SK-N-SH (cell line): ENCODE measurements around the gene CAMK2D. TPM values are rescaled to one million over a fixed set of nuclear protein-coding genes. Genes with fewer than 3 reads are reported as not detected.

Experiments used
- CTCF ChIA-PET: fragments of 300-600, 350-600 bp; formaldehyde crosslinking; extraction: SDS; loops from one replicate; lab custom pipeline; 2021; lab: Yijun Ruan, JAX
- POLR2A ChIA-PET: fragments of 350-600 bp; sonication (Branson Sonifier 250); formaldehyde crosslinking; extraction: SDS; loops from one replicate; lab custom pipeline; 2020; ENCODE audit warnings: antibody characterized with exemption, inconsistent platforms; lab: Yijun Ruan, JAX
- DNase-seq: peaks from one replicate; pipeline ENCODE4 v3.0.0; 2012
- H2AFZ ChIP-seq: fragments of 200-600 bp; sonication (generic); 2 replicates; pipeline ENCODE4 v1.8.1; 2016; ENCODE audit warnings: antibody characterized with exemption, mild to moderate bottlenecking, low read depth
- H3F3A ChIP-seq: fragments of 200-600 bp; sonication (generic); replicated peaks from 2 replicates; pipeline ENCODE3; 2016; ENCODE audit warnings: antibody characterized with exemption, mild to moderate bottlenecking; ENCODE audit not compliant: insufficient read depth
- H3K27ac ChIP-seq, 2 experiments: fragments of 200-500 bp in 1 of 2; fragments of 200-600 bp in 1 of 2; sonication (Bioruptor generic) in 1 of 2; sonication (generic), shearing (Covaris generic) in 1 of 2; 2 replicates each; pipeline versions ENCODE4 v1.5.1 to v1.6.1; 2014 to 2016; ENCODE audit warnings: low read depth in 2 of 2, inconsistent platforms in 1 of 2, low read length in 1 of 2, mild to moderate bottlenecking in 1 of 2, mixed read lengths in 1 of 2
- H3K27me3 ChIP-seq: fragments of 200-600 bp; sonication (generic), shearing (Covaris generic); 2 replicates; pipeline ENCODE4 v1.6.1; 2016; ENCODE audit warnings: mixed run types; ENCODE audit not compliant: insufficient read depth
- H3K36me3 ChIP-seq, 2 experiments: fragments of 200-500 bp in 1 of 2; fragments of 200-600 bp in 1 of 2; sonication (Bioruptor generic) in 1 of 2; sonication (generic) in 1 of 2; replicated peaks in 1 of 2; 2 replicates each; pipeline versions ENCODE3 to v1.5.1; 2014 to 2016; ENCODE audit warnings: low read length in 1 of 2, mild to moderate bottlenecking in 1 of 2; ENCODE audit not compliant: insufficient read depth in 2 of 2, control insufficient read depth in 1 of 2
- H3K4me1 ChIP-seq, 2 experiments: fragments of 200-500 bp in 1 of 2; fragments of 200-600 bp in 1 of 2; sonication (Bioruptor generic) in 1 of 2; sonication (generic), shearing (Covaris generic) in 1 of 2; 2 replicates each; pipeline versions ENCODE4 v1.5.1 to v1.6.1; 2014 to 2016; ENCODE audit warnings: low read depth in 1 of 2, low read length in 1 of 2, mixed run types in 1 of 2; ENCODE audit not compliant: insufficient read depth in 2 of 2, control insufficient read depth in 1 of 2
- H3K4me2 ChIP-seq: fragments of 200-600 bp; sonication (generic), shearing (Covaris generic); 2 replicates; pipeline ENCODE4 v1.6.1; 2017; ENCODE audit warnings: mixed run types
- H3K4me3 ChIP-seq, 2 experiments: fragments of 200-500 bp in 1 of 2; fragments of 200-600 bp in 1 of 2; sonication (Bioruptor generic) in 1 of 2; sonication (generic), shearing (Covaris generic) in 1 of 2; 2 replicates each; pipeline versions ENCODE4 v1.5.1 to v1.8.1; 2014 to 2016; ENCODE audit warnings: low read depth in 2 of 2, inconsistent platforms in 1 of 2, low read length in 1 of 2, mild to moderate bottlenecking in 1 of 2, mixed read lengths in 1 of 2, moderate library complexity in 1 of 2
- H3K79me2 ChIP-seq: fragments of 200-600 bp; sonication (generic); 2 replicates; pipeline ENCODE4 v1.8.1; 2017; ENCODE audit warnings: mild to moderate bottlenecking; ENCODE audit not compliant: insufficient read depth
- H3K9ac ChIP-seq: fragments of 200-600 bp; sonication (generic); 2 replicates; pipeline ENCODE4 v1.6.1; 2017; ENCODE audit warnings: mixed run types
- H3K9me2 ChIP-seq: fragments of 200-600 bp; sonication (generic); 2 replicates; pipeline ENCODE4 v1.6.1; 2017; ENCODE audit warnings: mixed run types
- H3K9me3 ChIP-seq: fragments of 200-600 bp; sonication (generic); 2 replicates; pipeline ENCODE4 v1.6.1; 2017; ENCODE audit warnings: mixed run types, mild to moderate bottlenecking, moderate library complexity
- H4K20me1 ChIP-seq: fragments of 200-600 bp; sonication (generic); 2 replicates; pipeline ENCODE4 v1.6.1; 2017; ENCODE audit warnings: mild to moderate bottlenecking, mixed run types; ENCODE audit not compliant: insufficient read depth
- ELF1 ChIP-seq: IDR thresholded peaks from 2 replicates; pipeline ENCODE4 v1.4.0; 2012
- EP300 ChIP-seq, 2 experiments: IDR thresholded peaks; 2 replicates each; pipeline versions ENCODE4 v1.4.0 to v1.6.1; 2012; ENCODE audit warnings: borderline replicate concordance in 1 of 2, low read depth in 1 of 2, low read length in 1 of 2
- EZH2phosphoT487 ChIP-seq: fragments of 200-600 bp; sonication (generic); IDR thresholded peaks from 2 replicates; pipeline ENCODE4 v1.6.1; 2017; ENCODE audit warnings: low read depth, mixed run types, mild to moderate bottlenecking, antibody characterized with exemption, moderate library complexity, borderline replicate concordance
- FOXJ3 ChIP-seq: sonication (generic); formaldehyde crosslinking; IDR thresholded peaks from 2 replicates; pipeline ENCODE4 v1.5.1; 2020; ENCODE audit warnings: mild to moderate bottlenecking, missing genetic modification reagents
- GATA2 ChIP-seq: sonication (generic); formaldehyde crosslinking; IDR thresholded peaks from 2 replicates; pipeline ENCODE4 v1.5.0; 2020; ENCODE audit warnings: mild to moderate bottlenecking, missing genetic modification reagents
- JUND ChIP-seq: IDR thresholded peaks from 2 replicates; pipeline ENCODE4 v1.4.0; 2012
- MXI1 ChIP-seq: IDR thresholded peaks from 2 replicates; pipeline ENCODE4 v1.6.1; 2012; ENCODE audit warnings: mild to moderate bottlenecking, low read depth, low read length, improper control_type of control experiment
- NRF1 ChIP-seq: IDR thresholded peaks from 2 replicates; pipeline ENCODE4 v1.6.1; 2012; ENCODE audit warnings: low read depth, mild to moderate bottlenecking, low read length
- PBX3 ChIP-seq: IDR thresholded peaks from 2 replicates; pipeline ENCODE4; 2012
- POLR2AphosphoS5 ChIP-seq: IDR thresholded peaks from 2 replicates; pipeline ENCODE4 v1.6.1; 2012; ENCODE audit warnings: low read depth, low read length
- RAD21 ChIP-seq: IDR thresholded peaks from 2 replicates; pipeline ENCODE4 v1.6.1; 2012; ENCODE audit warnings: mild to moderate bottlenecking, low read length
- RCOR1 ChIP-seq: fragments of 150-350 bp; IDR thresholded peaks from 2 replicates; pipeline ENCODE4 v1.6.1; 2017; ENCODE audit warnings: antibody characterized with exemption, low read length
- RFX5 ChIP-seq: IDR thresholded peaks from 2 replicates; pipeline ENCODE4 v1.6.1; 2012; ENCODE audit warnings: mild to moderate bottlenecking, improper control_type of control experiment, low read length
- SIN3A ChIP-seq: IDR thresholded peaks from 2 replicates; pipeline ENCODE4 v1.6.1; 2012; ENCODE audit warnings: low read depth, mild to moderate bottlenecking, low read length, moderate library complexity, borderline replicate concordance
- SMC3 ChIP-seq: IDR thresholded peaks from 2 replicates; pipeline ENCODE4 v1.6.1; 2012; ENCODE audit warnings: low read depth, low read length, improper control_type of control experiment
- TAF1 ChIP-seq: IDR thresholded peaks from 2 replicates; pipeline ENCODE4 v1.6.1; 2012; ENCODE audit warnings: low read depth, mild to moderate bottlenecking, low read length, moderate library complexity, borderline replicate concordance
- TCF12 ChIP-seq: IDR thresholded peaks from 2 replicates; pipeline ENCODE4 v1.4.0; 2012
- polyA plus RNA-seq, 3 experiments: library from polyadenylated mRNA; depleted of rRNA; stranded (reverse); fragments of >200 nt; gene quantifications; 2 replicates each; pipeline ENCODE4 v1.2.3, GENCODE V29; 2012
- TF ChIP-seq, protein P1 (sequence below): IDR thresholded peaks from 2 replicates; pipeline ENCODE4 v1.4.0; 2012; ENCODE audit warnings: low read depth
- TF ChIP-seq, protein P2 (sequence below): IDR thresholded peaks from 2 replicates; pipeline ENCODE4 v1.4.0; 2012; ENCODE audit warnings: low read depth, borderline replicate concordance
- TF ChIP-seq, protein P3 (sequence below): fragments of 150-350 bp; IDR thresholded peaks from 2 replicates; pipeline ENCODE4 v1.6.1; 2016; ENCODE audit warnings: mild to moderate bottlenecking, low read depth, low read length
- TF ChIP-seq, protein P4 (sequence below): fragments of 200-600 bp; sonication (generic); IDR thresholded peaks from 2 replicates; pipeline ENCODE4 v1.6.1; 2017; ENCODE audit warnings: antibody characterized with exemption, mild to moderate bottlenecking, moderate library complexity

CAMK2D gene
- polyA plus RNA-seq, 1 of the 3 experiments (the other 2 are of a cell fraction): 17.0 TPM

DNA sequence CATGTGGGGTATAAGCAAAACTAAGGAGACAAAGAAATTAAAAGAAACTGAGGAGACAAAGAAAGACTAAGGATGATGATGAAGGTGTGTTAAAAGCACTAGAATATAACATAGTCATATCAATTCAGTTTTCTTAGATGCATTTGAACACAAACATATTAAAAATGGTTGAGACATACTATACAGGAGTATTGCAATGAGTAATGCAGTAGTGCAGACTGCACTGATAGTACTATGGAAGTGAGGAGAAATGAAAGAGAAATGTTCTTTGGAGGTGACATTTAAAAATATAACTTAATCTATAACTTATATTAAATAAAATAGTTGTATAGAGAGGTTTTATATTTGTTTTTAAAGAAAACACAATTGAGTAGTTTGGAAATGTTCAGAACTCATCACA lies 279.2 kb downstream of the CAMK2D start:
- Histone ChIP-seq H3K27me3 (no peaks in the 10 kb centered on the region), H2AFZ (no peak overlapping the region), H3K4me1 (no peaks in the 10 kb centered on the region), H4K20me1 (no peaks in the 10 kb centered on the region), H3K36me3 (peaks cover 0 to 39% of the 10 kb centered on the region in 2 experiments), H3K4me3 (no peak overlapping the region), H3K9me2 (no peaks in the 10 kb centered on the region), H3K9me3 (no peaks in the 10 kb centered on the region), H3K9ac (no peak overlapping the region), H3K27ac (no peak overlapping the region), H3K4me2 (no peak overlapping the region), H3F3A (no peaks in the 10 kb centered on the region), H3K79me2 (no peaks in the 10 kb centered on the region)
- CTCF ChIA-PET: interaction anchor here (0.7 kb wide), 1 partner anchor 11 kb away, joined by 3 read pairs; no protein-coding TSS in a partner anchor
- no peak for DNase-seq
- TF ChIP-seq TAF1 (no peak), TCF12 (no peak), RCOR1 (no peak), RFX5 (no peak), PBX3 (no peak), JUND (no peak), POLR2AphosphoS5 (no peak), SMC3 (no peak)
- TF ChIP-seq, protein P1, sequence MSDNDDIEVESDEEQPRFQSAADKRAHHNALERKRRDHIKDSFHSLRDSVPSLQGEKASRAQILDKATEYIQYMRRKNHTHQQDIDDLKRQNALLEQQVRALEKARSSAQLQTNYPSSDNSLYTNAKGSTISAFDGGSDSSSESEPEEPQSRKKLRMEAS: no peak
- POLR2A ChIA-PET: no interaction called here

- Histone ChIP-seq H3K27ac (no peak overlapping the region), H3K27me3 (no peaks in the 10 kb centered on the region), H3K4me3 (no peak overlapping the region), H3K9me2 (no peaks in the 10 kb centered on the region), H3K4me1 (no peaks in the 10 kb centered on the region), H2AFZ (no peak overlapping the region), H3K9me3 (no peaks in the 10 kb centered on the region), H3K79me2 (no peaks in the 10 kb centered on the region), H3K36me3 (peaks cover 0 to 44% of the 10 kb centered on the region in 2 experiments), H3F3A (no peaks in the 10 kb centered on the region), H4K20me1 (no peaks in the 10 kb centered on the region), H3K9ac (no peak overlapping the region), H3K4me2 (no peak overlapping the region)
- ChIA-PET CTCF (interaction anchor here (0.7 kb wide), 1 partner anchor 10 kb away, joined by 3 read pairs; no protein-coding TSS in a partner anchor), POLR2A (no interaction called here)
- TF ChIP-seq RAD21 (no peak), RCOR1 (no peak), POLR2AphosphoS5 (no peak), MXI1 (no peak), JUND (no peak), SMC3 (no peak), ELF1 (no peak), EZH2phosphoT487 (no peak), TAF1 (no peak), SIN3A (no peak), NRF1 (no peak), RFX5 (no peak), EP300 (IDR thresholded peaks at IDR 0.05; ENCODE audit: borderline replicate concordance in 1 of 2, low read depth in 1 of 2, low read length in 1 of 2) (no peak), GATA2 (CRISPR knock-in tag) (no peak), TCF12 (no peak), FOXJ3 (CRISPR knock-in tag) (no peak)
- TF ChIP-seq, protein P2, sequence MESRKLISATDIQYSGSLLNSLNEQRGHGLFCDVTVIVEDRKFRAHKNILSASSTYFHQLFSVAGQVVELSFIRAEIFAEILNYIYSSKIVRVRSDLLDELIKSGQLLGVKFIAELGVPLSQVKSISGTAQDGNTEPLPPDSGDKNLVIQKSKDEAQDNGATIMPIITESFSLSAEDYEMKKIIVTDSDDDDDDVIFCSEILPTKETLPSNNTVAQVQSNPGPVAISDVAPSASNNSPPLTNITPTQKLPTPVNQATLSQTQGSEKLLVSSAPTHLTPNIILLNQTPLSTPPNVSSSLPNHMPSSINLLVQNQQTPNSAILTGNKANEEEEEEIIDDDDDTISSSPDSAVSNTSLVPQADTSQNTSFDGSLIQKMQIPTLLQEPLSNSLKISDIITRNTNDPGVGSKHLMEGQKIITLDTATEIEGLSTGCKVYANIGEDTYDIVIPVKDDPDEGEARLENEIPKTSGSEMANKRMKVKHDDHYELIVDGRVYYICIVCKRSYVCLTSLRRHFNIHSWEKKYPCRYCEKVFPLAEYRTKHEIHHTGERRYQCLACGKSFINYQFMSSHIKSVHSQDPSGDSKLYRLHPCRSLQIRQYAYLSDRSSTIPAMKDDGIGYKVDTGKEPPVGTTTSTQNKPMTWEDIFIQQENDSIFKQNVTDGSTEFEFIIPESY: no peak
- TF ChIP-seq, protein P3, sequence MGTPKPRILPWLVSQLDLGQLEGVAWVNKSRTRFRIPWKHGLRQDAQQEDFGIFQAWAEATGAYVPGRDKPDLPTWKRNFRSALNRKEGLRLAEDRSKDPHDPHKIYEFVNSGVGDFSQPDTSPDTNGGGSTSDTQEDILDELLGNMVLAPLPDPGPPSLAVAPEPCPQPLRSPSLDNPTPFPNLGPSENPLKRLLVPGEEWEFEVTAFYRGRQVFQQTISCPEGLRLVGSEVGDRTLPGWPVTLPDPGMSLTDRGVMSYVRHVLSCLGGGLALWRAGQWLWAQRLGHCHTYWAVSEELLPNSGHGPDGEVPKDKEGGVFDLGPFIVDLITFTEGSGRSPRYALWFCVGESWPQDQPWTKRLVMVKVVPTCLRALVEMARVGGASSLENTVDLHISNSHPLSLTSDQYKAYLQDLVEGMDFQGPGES: no peak
- TF ChIP-seq, protein P4, sequence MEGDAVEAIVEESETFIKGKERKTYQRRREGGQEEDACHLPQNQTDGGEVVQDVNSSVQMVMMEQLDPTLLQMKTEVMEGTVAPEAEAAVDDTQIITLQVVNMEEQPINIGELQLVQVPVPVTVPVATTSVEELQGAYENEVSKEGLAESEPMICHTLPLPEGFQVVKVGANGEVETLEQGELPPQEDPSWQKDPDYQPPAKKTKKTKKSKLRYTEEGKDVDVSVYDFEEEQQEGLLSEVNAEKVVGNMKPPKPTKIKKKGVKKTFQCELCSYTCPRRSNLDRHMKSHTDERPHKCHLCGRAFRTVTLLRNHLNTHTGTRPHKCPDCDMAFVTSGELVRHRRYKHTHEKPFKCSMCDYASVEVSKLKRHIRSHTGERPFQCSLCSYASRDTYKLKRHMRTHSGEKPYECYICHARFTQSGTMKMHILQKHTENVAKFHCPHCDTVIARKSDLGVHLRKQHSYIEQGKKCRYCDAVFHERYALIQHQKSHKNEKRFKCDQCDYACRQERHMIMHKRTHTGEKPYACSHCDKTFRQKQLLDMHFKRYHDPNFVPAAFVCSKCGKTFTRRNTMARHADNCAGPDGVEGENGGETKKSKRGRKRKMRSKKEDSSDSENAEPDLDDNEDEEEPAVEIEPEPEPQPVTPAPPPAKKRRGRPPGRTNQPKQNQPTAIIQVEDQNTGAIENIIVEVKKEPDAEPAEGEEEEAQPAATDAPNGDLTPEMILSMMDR: no peak
- DNase-seq: no peak
Measured at GRCh38 chr4:113481820-113482219, 279.7 kb downstream of the CAMK2D start.
